Heart right ventricle (tissue), 16 donors: ENCODE data around the gene NCOA6. TPM values are rescaled to one million over a fixed set of nuclear protein-coding genes. Genes with fewer than 3 reads are reported as not detected.
A peak's percentile ranks its signal among the peaks of the same experiment; 100 is the strongest.
"Not testable (repeated sequence)": the region's sequence is repeated elsewhere in the genome, so short reads cannot be mapped to it uniquely, and the experiment has no call there.

Experiments
- ATAC-seq, 8 donors: fragments of 200-7000 bp; cut with Tn5 transposase; one replicate each; pipeline ENCODE4 v1.9.1; 2020; ENCODE audit warnings: mild to moderate bottlenecking in 8 of 8, moderate library complexity in 8 of 8, moderate number of reproducible peaks in 1 of 8
- DNase-seq, 2 donors: peaks; one replicate each; pipeline ENCODE4 v3.0.0-alpha.2; 2020
- H3K27ac ChIP-seq, 10 donors: fragments of 200-600 bp; sonication (generic) in 2 of 10; one replicate each; pipeline versions ENCODE4 v1.5.0 to v1.8.0; 2020 to 2022; ENCODE audit warnings: mild to moderate bottlenecking in 3 of 10
- H3K27me3 ChIP-seq, 7 donors: fragments of 200-600 bp; one replicate each; pipeline ENCODE4 v1.8.0; 2021 to 2022; ENCODE audit warnings: mild to moderate bottlenecking in 2 of 7
- H3K36me3 ChIP-seq, 9 donors: fragments of 200-600 bp; sonication (generic) in 1 of 9; one replicate each; pipeline versions ENCODE4 v1.5.0 to v1.8.0; 2020 to 2022; ENCODE audit warnings: mild to moderate bottlenecking in 2 of 9
- H3K4me1 ChIP-seq, 9 donors: fragments of 200-600 bp; sonication (generic) in 1 of 9; one replicate each; pipeline versions ENCODE4 v1.5.0 to v1.8.0; 2020 to 2022; ENCODE audit warnings: mild to moderate bottlenecking in 4 of 9
- H3K4me3 ChIP-seq, 10 donors: fragments of 200-600 bp; sonication (generic) in 2 of 10; one replicate each; pipeline versions ENCODE4 v1.5.0 to v1.8.0; 2020 to 2022; ENCODE audit warnings: mild to moderate bottlenecking in 7 of 10, moderate library complexity in 2 of 10
- H3K9me3 ChIP-seq, 11 donors: fragments of 200-600 bp in 10 of 11; sonication (generic) in 2 of 11; one replicate each; pipeline versions ENCODE4 v1.5.0 to v1.8.0; 2013 to 2022; ENCODE audit warnings: mild to moderate bottlenecking in 2 of 11, control low read depth in 1 of 11, moderate library complexity in 1 of 11
- WGBS, 2 donors: extraction: QIAGEN DNeasy Blood & Tissue Kit; methylation state at CpG; one replicate each; pipeline ENCODE4 v1.1.7; 2013; ENCODE audit warnings: inconsistent platforms in 1 of 2; 5-methylcytosine and 5-hydroxymethylcytosine counted together
- intact Hi-C, 10 donors: fragments of 100-400 bp; cut with DNase I; formaldehyde crosslinking; loops; one replicate each; pipeline versions ENCODE4 v1.11.1 to v1.14.2; 2022
- polyA plus RNA-seq, 2 donors: library from polyadenylated mRNA; stranded (reverse); fragments of 200-250 nt; gene quantifications; one replicate each; pipeline ENCODE4 v1.2.3, GENCODE V29; 2013
- total RNA-seq, 10 donors: library from RNA; stranded (reverse); fragmentation: NEBNext Ultra II Directional in 3 of 10; extraction: Animal tissue kit (Norgen Biotek cat#: 25700) in 3 of 10; gene quantifications; one replicate each; pipeline versions ENCODE4 v1.2.1 to v1.2.4, GENCODE V29; 2021 to 2023
- TF ChIP-seq, protein P1 (sequence below), 9 donors: fragments of 200-600 bp; sonication (generic) in 2 of 9; IDR thresholded peaks; one replicate each; pipeline versions ENCODE4 v1.5.0 to v1.8.0; 2021 to 2022; ENCODE audit warnings: antibody characterized with exemption in 9 of 9, mild to moderate bottlenecking in 5 of 9, moderate library complexity in 1 of 9
- donor health status: Arrhythmogenic right ventricular cardiomyopathy.
- donor health status: ischemic (EF 13 %, LVEDD 7.1; RV severe dilation, severe dysfunction).
- donor health status: healthy with polysubstance abuse.
- donor health status: DM: no; HTN: yes; CAD: no.
- donor health status: DM: no; HTN: no; CAD: no.
- donor health status: ischemic (EF 25% LVEDD 6.9; RV normal size, moderate dysfunction).
- donor health status: ischemic (EF 25% LVEDD 5.7; RV mildly dilated, moderate dysfunction).
- donor health status: healthy.
- donor health status: DM: yes; HTN: yes; CAD: no.
- donor health status: Ischemic cardiomyopathy.
- donor health status: ischemic (EF 35%, LVEDD 5.7; RV mildly dilated, moderate dysfunction).
- donor health status: nonischemic (EF 11% LVEDD 7.7; RV severe dilation, severe dysfunction).
- donor health status: DM: yes; HTN: yes; CAD: no.
- donor health status: PGD.
- donor health status: ischemic (EF 29% LVEDD 5.4; RV normal size, mild dysfunction).
- donor health status: nonischemic (EF 23%, LVEDD 6.1; RV moderate dilation, normal function).

The NCOA6 gene
- total and polyA plus RNA-seq, 12 donors: 11.6 to 37.5 (median 18.0) TPM

DNA sequence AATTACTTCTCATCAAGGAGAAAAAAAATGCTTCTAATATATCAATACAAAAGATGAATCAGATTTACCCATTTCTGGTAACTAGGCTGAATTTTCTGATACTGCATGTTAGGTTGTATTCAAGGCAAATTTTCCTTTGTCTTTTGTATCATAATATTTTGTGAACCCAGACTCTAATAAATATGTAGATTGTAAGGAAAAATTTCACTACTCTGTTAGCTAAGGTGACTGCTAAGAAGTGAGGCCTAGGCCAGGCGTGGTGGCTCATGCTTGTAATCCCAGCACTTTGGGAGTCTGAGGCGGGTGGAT is 108.6 kb downstream of the NCOA6 start:
- Histone ChIP-seq H3K27me3 (no peaks in the 10 kb centered on the region), H3K9me3 (no peaks in the 10 kb centered on the region), H3K27ac (no peak overlapping the region), H3K4me3 (no peak overlapping the region), H3K36me3 (peaks cover 0 to 89% (median 16%) of the 10 kb centered on the region in 9 donors), H3K4me1 (peaks cover 0 to 28% (median 20%) of the 10 kb centered on the region in 9 donors)
- no peak for DNase-seq
- WGBS, 2 donors: 98% methylated on average over 2 of the region's 2 CpGs
- intact Hi-C loops: no loop called here
- ATAC-seq: no peak
- TF ChIP-seq, protein P1, sequence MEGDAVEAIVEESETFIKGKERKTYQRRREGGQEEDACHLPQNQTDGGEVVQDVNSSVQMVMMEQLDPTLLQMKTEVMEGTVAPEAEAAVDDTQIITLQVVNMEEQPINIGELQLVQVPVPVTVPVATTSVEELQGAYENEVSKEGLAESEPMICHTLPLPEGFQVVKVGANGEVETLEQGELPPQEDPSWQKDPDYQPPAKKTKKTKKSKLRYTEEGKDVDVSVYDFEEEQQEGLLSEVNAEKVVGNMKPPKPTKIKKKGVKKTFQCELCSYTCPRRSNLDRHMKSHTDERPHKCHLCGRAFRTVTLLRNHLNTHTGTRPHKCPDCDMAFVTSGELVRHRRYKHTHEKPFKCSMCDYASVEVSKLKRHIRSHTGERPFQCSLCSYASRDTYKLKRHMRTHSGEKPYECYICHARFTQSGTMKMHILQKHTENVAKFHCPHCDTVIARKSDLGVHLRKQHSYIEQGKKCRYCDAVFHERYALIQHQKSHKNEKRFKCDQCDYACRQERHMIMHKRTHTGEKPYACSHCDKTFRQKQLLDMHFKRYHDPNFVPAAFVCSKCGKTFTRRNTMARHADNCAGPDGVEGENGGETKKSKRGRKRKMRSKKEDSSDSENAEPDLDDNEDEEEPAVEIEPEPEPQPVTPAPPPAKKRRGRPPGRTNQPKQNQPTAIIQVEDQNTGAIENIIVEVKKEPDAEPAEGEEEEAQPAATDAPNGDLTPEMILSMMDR (IDR thresholded peaks at IDR 0.05): no peak

DNA sequence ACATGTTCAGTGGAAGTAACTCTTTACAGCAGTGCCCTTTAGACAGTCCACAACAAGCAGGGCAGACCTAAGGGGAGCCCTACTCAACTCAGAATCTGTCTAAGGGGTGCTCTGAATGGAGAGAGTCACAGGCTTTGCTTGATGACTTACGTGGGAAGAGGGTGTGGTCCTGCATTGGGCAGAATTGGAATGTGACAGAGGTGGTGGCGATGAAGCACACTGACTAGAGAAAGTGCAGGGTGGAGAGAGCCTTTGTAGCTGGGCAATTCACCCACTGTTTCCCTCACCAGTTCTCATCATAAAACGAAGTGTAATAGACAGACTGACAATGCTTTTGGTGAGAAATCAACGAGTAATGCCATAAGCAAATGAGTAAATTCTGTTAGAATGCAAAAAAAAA is 110.1 kb downstream of the NCOA6 start:
- intact Hi-C loops: no loop called here
- no peak for DNase-seq
- peaks cover 0 to 94% (median 16%) of the 10 kb centered on the region in 9 donors for H3K36me3 ChIP-seq
- no peak overlapping the region for H3K27ac ChIP-seq
- peaks cover 0 to 35% (median 24%) of the 10 kb centered on the region in 9 donors for H3K4me1 ChIP-seq
- H3K9me3 ChIP-seq: no peaks in the 10 kb centered on the region
- TF ChIP-seq, protein P1 (IDR thresholded peaks at IDR 0.05): no peak
- no peak for ATAC-seq
- WGBS, 2 donors: 93 to 96% methylated on average over 4 of the region's 4 CpGs
- H3K4me3 ChIP-seq: no peak overlapping the region
- H3K27me3 ChIP-seq: no peaks in the 10 kb centered on the region

DNA sequence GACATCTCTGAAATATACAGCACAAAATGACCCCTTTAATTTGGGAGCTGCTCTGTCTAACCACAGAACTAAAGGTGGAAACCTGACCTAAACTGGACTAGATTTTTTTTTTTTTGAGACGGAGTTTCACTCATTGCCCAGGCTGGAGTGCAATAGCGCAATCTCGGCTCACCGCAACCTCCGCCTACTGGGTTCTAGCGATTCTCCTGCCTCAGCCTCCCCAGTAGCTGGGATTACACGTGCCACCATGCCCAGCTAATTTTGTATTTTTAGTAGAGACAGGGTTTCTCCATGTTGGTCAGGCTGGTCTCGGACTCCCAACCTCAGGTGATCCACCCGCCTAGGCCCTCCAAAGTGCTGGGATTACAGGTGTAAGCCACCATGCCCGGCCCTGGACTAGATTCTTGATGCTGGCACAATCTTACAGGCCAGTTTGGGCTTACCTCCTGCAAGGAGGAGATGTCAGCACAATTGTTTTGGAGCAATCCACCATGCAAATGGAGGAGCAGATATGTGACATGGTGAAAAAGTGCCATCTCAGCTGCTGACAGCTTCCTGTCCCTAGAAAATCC is 111.4 kb downstream of the NCOA6 start:
- Histone ChIP-seq H3K4me1 (peaks cover 0 to 47% (median 30%) of the 10 kb centered on the region in 9 donors), H3K36me3 (peaks cover 0 to 83% (median 16%) of the 10 kb centered on the region in 9 donors), H3K27ac (peak overlapping the region in 7 of 10 donors; percentile 13 to 100 (median 37))
- H3K4me3 ChIP-seq, H3K27me3 ChIP-seq, ATAC-seq, DNase-seq, intact Hi-C loops, H3K9me3 ChIP-seq: not testable (repeated sequence)
- WGBS, 2 donors: 89 to 93% methylated on average over 10 of the region's 10 CpGs

DNA sequence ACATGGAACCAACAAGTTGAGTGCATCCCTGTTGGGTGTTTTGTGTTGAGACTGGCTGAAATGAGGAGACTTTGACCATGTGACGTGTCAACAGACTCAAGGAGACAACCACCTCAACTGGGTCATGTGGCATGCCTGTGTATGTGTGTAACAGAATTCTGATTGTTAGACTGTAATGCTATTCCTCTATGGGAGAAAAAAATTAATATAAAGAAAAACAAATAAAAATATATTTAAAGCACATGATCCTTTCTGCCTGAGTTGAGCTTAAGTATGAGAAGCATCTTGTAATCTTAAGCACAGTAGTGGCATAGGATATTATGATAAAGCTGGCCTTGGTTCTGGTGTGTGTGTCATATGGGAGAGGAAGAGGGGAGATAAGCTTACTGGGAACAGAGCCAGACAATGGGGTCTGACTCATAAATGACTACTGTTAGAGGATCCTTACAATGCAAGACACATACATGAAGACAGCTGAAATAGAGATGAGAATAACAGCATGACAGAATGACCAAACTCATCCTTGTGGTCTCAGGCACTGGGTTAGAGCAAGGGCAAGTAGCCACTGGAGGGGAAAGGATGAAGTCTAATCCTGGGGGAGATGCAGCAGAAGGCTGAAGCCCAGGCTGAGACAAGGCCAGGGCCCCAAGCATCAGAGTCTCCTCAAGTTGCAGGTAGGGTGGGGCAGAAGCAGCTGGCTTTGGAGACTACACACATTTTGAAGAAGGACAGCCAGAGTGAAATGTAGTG is 112.1 kb downstream of the NCOA6 start:
- Histone ChIP-seq H3K27ac (peak overlapping the region in 8 of 10 donors; percentile 13 to 100 (median 32)), H3K9me3 (no peaks in the 10 kb centered on the region), H3K36me3 (peaks cover 0 to 77% (median 16%) of the 10 kb centered on the region in 9 donors), H3K4me3 (no peak overlapping the region), H3K27me3 (no peaks in the 10 kb centered on the region), H3K4me1 (peaks cover 2 to 54% (median 36%) of the 10 kb centered on the region in 9 donors)
- ATAC-seq: peak in 3 of 8 donors; percentile 7 to 39 (median 14)
- TF ChIP-seq, protein P1 (IDR thresholded peaks at IDR 0.05): no peak
- intact Hi-C loops: no loop called here
- peak in 1 of 2 donors; percentile 52 for DNase-seq
- WGBS, 2 donors: 52 to 59% methylated on average over 1 of the region's 1 CpG
